Measurements from ENCODE around the gene GJB2. TPM values are rescaled to one million over a fixed set of nuclear protein-coding genes. Genes with fewer than 3 reads are reported as not detected.

Gene GJB2
- total and polyA plus RNA-seq, 10 of the 15 experiments (the other 5 are each of a cell fraction or from before 2014, with no cell fraction given) = 0.07 to 0.59 (median 0.31) TPM; not detected in 1

- TF ChIP-seq CTCF (IDR thresholded peaks at IDR 0.05 in 2 of 3, conservative IDR thresholded peaks at IDR 0.05 in 1 of 3; ENCODE audit: control insufficient read depth in 2 of 3, extremely low read depth in 1 of 3, insufficient read depth in 1 of 3, low read depth in 3 of 3, low read length in 3 of 3) (peak; percentile 71 to 79 (median 73)), RAD21 (IDR thresholded peaks at IDR 0.05; ENCODE audit: insufficient read depth, low read depth, low read length) (peak; percentile 85), PAX8 (IDR thresholded peaks at IDR 0.05) (no peak), NR2F1 (conservative IDR thresholded peaks at IDR 0.05) (no peak), TCF3 (IDR thresholded peaks at IDR 0.05; ENCODE audit: borderline replicate concordance, insufficient read depth, low read depth, low read length) (no peak), YY1 (IDR thresholded peaks at IDR 0.05; ENCODE audit: low read depth, low read length) (peak; percentile 55; the same call in 1 of the 2 replicates), FOXK2 (IDR thresholded peaks at IDR 0.05) (no peak), SMC3 (IDR thresholded peaks at IDR 0.05; ENCODE audit: borderline replicate concordance, low read length) (peak; percentile 74), ZNF622 (IDR thresholded peaks at IDR 0.05) (no peak), CBX3 (IDR thresholded peaks at IDR 0.05; ENCODE audit: borderline replicate concordance, low read depth) (no peak), NFYB (IDR thresholded peaks at IDR 0.05; ENCODE audit: insufficient read depth, low read depth, low read length) (no peak), RELA (IDR thresholded peaks at IDR 0.05; ENCODE audit: borderline replicate concordance, partially characterized antibody) (no peak), ZNF24 (IDR thresholded peaks at IDR 0.05) (no peak)
- TF ChIP-seq, protein P1, sequence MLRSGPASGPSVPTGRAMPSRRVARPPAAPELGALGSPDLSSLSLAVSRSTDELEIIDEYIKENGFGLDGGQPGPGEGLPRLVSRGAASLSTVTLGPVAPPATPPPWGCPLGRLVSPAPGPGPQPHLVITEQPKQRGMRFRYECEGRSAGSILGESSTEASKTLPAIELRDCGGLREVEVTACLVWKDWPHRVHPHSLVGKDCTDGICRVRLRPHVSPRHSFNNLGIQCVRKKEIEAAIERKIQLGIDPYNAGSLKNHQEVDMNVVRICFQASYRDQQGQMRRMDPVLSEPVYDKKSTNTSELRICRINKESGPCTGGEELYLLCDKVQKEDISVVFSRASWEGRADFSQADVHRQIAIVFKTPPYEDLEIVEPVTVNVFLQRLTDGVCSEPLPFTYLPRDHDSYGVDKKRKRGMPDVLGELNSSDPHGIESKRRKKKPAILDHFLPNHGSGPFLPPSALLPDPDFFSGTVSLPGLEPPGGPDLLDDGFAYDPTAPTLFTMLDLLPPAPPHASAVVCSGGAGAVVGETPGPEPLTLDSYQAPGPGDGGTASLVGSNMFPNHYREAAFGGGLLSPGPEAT (IDR thresholded peaks at IDR 0.05; ENCODE audit: low read depth) = no peak
- TF ChIP-seq, protein P2, sequence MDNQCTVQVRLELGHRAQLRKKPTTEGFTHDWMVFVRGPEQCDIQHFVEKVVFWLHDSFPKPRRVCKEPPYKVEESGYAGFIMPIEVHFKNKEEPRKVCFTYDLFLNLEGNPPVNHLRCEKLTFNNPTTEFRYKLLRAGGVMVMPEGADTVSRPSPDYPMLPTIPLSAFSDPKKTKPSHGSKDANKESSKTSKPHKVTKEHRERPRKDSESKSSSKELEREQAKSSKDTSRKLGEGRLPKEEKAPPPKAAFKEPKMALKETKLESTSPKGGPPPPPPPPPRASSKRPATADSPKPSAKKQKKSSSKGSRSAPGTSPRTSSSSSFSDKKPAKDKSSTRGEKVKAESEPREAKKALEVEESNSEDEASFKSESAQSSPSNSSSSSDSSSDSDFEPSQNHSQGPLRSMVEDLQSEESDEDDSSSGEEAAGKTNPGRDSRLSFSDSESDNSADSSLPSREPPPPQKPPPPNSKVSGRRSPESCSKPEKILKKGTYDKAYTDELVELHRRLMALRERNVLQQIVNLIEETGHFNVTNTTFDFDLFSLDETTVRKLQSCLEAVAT (IDR thresholded peaks at IDR 0.05) = peak; percentile 60
Measured at GRCh38 chr13:20197361-20197834, 4.7 kb upstream of the GJB2 start (continued).

Data from GM12878 (cell line).